ENCODE measurements around the gene NEK6.

NEK6 gene

GRCh38 chr9:124296796-124297550, 39.2 kb downstream of the NEK6 start:
- DNase-seq (ENCODE audit: low read depth in 2 of 2) = no peak

DNA sequence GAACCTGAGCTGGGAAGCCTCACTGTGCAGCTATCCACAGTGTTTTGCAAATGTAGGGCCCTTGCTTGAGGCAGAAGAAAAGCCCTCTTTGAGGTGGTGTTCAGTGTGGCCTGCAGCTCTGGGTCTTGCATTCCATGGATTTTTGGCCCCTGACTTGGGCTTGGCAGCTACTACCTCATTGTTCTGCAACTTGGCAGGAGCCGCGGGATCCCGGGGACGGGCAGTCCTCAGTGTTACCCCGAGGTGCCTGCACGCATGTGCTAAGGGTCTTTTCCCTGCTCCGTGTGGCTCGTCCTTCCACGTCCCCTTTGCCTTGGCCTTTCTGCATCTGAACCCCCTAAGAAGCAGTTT, 39.8 kb downstream of the NEK6 start:
- no peak for DNase-seq (ENCODE audit: low read depth in 2 of 2)

DNA sequence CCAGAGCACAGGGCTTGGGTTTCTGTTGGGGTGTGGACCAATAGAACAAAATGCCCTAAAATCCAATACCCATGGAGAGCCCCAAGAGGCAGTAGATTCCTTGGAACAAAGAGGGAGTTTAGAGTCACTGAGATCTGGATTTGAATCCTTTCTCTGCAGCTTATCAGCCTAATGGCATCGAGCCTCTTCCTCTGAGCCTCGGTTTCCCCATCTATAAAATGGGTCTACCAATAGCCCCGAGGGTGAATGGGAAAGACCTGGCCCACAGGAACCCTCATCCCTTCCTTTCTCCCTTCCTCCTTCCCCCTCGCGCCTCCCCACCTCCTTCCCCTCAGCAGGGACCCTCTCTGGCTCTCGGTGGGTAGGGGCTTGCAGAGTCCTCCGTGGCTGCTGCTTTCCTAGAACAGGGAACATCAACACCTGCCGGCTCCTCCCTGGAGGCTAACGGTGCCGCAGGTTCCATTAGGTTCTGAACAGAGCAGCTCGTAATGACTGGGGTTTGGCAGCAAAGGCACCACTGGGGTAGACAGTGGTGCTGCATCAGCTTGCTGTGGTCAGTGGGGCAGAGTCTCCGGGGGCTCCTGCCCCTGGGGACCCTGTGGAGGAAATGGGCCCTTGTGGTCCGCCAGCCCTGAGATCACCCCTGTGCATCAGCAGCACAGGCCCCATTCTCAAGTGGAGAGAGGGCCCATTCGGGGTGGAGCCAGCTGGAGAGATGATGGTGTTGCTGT, 40.3 kb downstream of the NEK6 start:
- DNase-seq (ENCODE audit: low read depth in 2 of 2) = no peak

DNA sequence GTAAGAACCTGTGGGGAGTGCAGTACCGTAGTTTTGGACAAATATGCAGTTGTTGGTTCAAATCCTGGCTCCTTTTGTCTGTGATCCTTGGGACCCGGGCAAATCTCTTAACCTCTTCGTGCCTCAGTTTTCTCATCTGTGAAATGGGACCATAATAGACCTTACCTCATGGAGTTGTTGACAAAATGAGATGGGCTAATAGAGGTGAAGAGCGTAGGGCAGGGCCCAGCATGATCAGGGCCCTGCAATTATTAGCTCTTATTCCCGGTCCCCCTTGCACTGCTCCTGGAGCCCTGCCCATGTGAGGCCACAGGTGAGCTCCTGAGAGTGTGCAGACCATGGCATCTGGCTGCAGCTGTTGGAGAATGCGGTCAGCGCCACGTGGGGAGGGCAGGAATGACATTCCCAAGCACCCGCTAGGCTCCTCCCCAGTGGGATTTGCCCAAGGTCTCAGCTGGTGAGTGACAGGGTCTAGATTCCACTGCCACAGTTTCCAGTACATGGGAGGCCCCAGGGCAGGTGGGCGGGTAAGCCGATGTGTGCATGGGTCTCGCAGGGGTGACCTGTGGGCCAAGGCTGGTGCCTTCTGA, 41.0 kb downstream of the NEK6 start:
- no peak for DNase-seq (ENCODE audit: low read depth in 2 of 2)

DNA sequence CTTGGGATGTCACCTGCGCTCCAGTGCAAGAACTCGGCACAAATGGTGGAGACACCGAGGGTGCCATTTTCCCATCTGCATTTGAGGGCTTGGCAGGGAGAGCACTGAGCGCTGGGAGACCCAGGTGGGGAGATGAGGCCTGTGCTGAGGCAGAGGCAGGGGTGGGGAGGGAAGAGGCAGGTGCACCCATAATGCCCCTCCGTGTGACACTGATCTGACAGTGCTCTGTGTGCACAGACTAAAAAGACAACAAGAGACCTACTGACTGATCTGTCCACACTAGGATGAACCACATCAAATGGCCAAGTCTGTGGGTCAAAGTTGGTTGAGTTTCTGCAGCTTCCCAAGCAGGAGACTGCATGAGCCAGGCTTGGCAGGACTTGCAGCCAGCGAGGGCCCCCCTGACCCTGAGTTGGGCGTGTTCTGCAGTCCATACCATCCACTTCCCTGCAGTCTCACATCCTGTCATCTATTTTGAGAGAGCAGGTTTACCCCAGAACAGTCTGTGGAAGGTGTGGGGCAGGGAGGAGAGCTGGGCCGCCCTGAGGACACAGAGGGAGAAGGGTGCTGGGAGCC, 41.9 kb downstream of the NEK6 start:
- no peak for DNase-seq (ENCODE audit: low read depth in 2 of 2)

GRCh38 chr9:124300312-124300711, 42.6 kb downstream of the NEK6 start:
- DNase-seq (ENCODE audit: low read depth in 2 of 2) = no peak

GRCh38 chr9:124302921-124303320, 45.2 kb downstream of the NEK6 start:
- DNase-seq (ENCODE audit: low read depth in 2 of 2) = no peak

GRCh38 chr9:124303762-124304161, 46.0 kb downstream of the NEK6 start:
- DNase-seq (ENCODE audit: low read depth in 2 of 2) = no peak

DNA sequence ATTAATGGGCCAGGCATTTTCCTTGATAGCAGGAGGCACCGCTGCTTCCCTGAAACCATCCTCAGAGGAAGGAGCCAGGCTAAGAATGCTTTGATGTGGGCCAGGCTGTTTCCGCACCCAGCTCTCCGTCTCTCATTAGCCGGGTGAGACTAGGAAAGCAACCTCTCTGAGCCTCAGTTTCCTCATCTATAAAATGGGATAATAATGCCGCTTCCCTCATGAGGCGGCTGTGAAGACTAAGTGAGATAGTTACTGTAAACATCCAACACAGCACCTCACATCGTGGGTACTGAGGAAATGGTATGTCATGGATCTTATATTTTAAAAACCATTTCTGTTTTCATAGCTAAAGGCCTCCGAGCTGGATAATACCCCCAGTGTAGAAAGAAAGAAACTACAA, 46.5 kb downstream of the NEK6 start:
- DNase-seq (ENCODE audit: low read depth in 2 of 2) = no peak

DNA sequence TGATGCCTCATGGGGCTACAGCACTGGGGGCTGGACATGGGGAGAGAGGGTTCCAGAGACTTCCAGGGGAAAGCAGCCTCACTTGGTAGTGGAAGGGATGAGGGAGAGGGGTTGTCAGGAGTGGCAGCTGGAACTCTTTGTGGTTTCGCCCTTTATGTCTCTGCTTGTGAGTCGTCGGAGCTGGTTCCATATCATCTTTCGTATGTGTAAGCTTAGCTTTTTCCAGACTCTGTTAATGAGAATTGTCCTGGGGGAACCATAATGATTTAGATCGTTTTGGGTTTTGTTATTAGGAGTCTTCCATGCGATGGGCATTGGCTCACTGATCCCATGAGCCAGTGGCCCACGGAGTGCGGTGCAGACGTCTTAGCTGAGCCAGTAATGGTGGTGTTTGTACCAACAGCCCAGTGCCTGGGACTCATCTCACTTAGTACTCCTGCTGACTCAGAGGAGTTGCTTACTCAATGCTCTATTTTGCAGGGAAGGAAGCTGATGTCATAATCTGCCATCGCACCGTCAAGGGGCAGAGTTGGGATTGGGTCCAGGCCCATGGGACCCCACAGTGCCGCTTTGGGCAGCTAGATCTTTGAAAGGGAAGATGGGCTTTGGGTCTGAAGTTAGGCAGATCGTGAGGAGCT, 48.5 kb downstream of the NEK6 start:
- DNase-seq (ENCODE audit: low read depth in 2 of 2) = no peak

DNA sequence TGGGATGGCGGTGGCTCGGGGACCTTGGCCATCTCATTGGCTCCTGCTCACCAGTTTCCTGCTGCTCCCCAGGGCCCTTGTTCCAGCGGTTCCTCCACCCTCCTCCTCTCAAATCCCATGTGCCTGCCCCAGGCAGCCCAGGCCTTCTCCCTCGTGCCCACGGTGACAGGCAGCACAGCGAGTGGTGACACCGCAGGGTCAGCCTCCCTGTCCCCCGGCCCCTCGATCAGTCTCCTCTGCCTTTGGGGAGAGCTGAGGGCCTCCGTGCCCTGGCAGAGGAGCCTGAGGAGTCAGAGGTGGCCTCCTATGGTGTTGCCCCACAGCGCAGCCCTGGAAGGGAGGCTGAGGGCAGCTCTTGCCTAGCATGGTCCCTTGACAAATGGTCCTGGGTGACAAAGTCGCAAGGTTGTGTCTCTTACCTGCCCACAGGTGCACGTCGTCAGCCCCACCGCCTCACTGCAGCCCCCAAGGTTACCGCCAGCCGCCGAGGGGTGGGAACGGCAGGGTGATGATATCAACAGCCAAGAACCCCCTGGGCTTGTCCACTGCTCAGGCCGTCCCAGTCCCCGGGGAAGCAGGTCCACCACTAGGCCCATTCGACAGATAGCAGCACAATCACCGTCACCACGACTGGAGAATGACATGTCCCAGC, 49.8 kb downstream of the NEK6 start:
- no peak for DNase-seq (ENCODE audit: low read depth in 2 of 2)

DNA sequence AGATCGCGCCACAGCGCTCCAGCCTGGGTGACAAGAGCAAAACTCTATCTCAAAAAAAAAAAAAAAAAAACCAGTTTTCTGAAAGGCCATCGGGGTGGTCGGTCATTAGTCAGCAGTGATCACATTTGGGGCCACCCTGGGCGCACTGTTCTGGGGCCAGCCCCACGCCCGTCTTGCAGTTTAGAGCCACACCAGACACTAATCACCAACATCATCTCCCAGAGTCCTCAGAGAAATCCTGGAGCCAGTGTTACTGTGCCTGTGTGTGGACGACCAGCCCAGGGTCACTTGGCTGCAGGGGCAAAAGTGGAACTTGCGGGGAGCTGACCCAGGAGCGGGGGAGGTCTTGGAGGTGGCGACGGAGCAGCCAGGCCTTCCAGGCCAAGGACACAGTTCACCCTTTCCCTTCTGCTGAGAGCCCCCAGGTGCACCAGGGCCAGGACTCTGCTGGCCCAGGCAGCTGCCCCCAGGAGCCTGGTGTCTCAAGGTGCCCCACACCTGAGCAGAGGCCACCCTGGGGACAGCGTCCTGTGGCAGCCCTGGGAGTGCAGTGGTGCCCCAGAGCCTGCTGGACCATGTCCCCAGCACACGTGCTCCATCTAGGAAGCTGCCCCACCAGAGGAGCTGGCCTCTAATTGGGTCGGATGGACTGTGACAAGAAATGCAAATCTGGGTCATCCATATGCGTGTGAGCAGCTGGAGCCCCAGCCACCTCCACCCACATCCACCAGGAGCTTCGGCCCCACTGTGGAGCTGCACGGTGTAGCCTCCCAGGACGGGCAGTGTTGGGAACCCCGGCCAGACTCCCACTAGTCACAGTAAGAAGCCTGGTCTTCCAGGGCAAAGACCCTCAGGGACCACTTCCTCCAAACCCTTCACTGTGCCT, 51.1 kb downstream of the NEK6 start:
- no peak for DNase-seq (ENCODE audit: low read depth in 2 of 2)

DNA sequence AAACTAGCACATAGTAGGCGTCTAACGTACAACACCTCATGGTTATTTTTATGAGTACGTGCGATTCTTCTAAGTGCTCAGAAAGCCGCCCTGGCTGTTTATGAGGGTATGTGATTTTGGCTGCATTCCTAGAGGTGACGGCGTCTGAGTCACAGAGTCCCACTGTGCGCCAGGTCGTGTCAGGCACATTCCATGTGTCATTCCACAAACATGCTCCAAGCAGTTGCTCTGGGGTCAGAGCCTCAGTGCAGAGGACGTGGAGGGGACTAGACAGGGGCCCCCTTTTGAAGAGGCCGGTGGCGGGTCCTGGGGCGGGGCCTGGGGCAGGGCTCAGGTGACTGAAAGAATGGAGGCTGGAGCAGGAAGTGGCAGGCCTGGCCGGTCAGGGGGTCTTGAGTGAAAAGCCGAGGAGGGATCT, 51.9 kb downstream of the NEK6 start:
- DNase-seq (ENCODE audit: low read depth in 2 of 2) = no peak

DNA sequence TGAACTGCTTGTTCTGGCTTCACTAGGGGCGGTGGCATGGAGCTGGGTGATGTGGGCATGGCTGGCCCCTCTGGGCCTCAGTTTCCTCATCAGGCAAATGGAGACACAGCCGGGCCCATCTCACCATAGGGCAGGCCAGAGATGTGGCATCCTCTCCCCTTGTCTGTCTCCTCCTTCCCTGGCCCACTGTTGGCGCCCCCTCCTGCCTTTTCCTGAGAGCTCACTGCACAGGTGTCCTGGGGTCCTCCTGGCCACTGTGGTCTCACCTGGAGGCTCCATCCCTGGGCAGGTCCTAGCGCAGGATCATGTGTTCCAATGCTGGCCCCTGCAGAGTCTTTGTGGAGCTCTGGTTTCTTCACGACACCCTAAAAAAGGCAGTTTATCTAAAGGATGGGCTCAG, 53.5 kb downstream of the NEK6 start:
- no peak for DNase-seq (ENCODE audit: low read depth in 2 of 2)

DNA sequence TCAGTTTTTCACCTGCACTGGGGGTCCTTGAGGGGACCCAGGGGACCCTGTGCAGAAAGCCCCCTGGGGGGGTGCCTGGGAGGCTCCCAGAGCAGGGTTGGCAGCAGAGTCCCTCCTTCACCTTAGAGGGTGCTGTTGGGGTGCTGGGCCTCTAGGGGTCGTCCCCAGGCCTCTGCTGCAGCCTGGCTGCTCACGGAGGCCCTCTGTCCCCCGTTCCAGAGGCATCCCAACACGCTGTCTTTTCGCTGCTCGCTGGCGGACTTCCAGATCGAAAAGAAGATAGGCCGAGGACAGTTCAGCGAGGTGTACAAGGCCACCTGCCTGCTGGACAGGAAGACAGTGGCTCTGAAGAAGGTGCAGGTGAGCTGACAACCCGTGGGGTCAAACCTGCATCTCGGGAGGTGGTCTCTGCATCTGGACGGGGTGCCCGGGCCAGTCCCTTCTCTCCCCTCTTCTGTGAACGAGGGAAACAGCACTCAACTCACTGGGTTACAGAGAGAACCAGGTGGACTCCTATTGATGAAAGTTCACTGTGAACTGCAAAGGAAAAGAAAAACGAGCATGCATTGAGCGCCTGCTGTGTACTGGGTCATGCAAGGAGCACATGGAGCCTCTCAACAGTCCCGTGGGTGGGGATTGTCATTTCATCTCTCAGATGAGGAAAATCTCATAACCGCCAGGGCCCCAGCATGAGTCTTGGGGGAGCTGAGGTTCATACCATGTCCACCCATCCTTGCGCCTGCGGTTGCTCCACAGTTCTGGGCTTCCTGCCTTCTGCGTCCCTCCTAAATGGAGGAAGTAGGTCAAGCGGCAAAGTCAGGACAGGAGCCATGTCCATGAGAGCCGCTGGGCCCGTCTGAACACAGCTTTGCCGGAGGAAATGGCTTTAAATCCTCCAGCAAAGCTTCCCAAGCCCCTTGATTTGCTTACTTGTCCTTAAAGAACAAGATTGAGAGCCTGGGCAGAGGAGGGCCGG, 54.8 kb downstream of the NEK6 start:
- DNase-seq (ENCODE audit: low read depth in 2 of 2) = no peak

- no peak for DNase-seq (ENCODE audit: low read depth in 2 of 2)
Measured at GRCh38 chr9:124313940-124314339, 56.2 kb downstream of the NEK6 start.

GRCh38 chr9:124315882-124316281, 58.1 kb downstream of the NEK6 start:
- DNase-seq (ENCODE audit: low read depth in 2 of 2) = no peak

- peak; percentile 21 to 31 for DNase-seq (ENCODE audit: low read depth in 2 of 2)
Measured at GRCh38 chr9:124320062-124320973, 62.6 kb downstream of the NEK6 start.

Measured in stimulated activated CD4-positive, alpha-beta T cell treated with anti-CD3 and anti-CD28 coated beads, Interleukin-1b, Interleukin-23, amount 100 ng/mL, for 4 hours (primary cell).